Activated CD4-positive, alpha-beta T cell treated with anti-CD3 and anti-CD28 coated beads for 36 hours (primary cell): ENCODE measurements around the gene ARHGAP15. TPM values are rescaled to one million over a fixed set of nuclear protein-coding genes. Genes with fewer than 3 reads are reported as not detected.

Experiments
- ATAC-seq: fragments of 200-7000 bp; cut with Tn5 transposase; one replicate; pipeline ENCODE4 v1.10.0; 2021; ENCODE audit warnings: mild to moderate bottlenecking, moderate library complexity
- CTCF ChIA-PET: fragments of 350-600 bp; sonication (Branson Sonifier 250); formaldehyde crosslinking; loops from one replicate; lab custom pipeline; 2021; ENCODE audit warnings: antibody characterized with exemption; lab: Charles Lee
- POLR2A ChIA-PET: fragments of 350-600 bp; sonication (Branson Sonifier 250); formaldehyde crosslinking; loops from one replicate; lab custom pipeline; 2021; ENCODE audit warnings: antibody characterized with exemption, inconsistent platforms; lab: Charles Lee
- DNase-seq: peaks from one replicate; pipeline ENCODE4 v3.0.0-alpha.2; 2020
- H3K27ac Mint-ChIP-seq: one replicate; pipeline ENCODE4 v1.8.0; 2021; ENCODE audit warnings: mixed read lengths
- H3K27me3 Mint-ChIP-seq: one replicate; pipeline ENCODE4 v1.8.0; 2021; ENCODE audit warnings: mixed read lengths
- H3K36me3 Mint-ChIP-seq: one replicate; pipeline ENCODE4 v1.8.0; 2021; ENCODE audit warnings: low read depth, mixed read lengths
- H3K4me1 Mint-ChIP-seq: one replicate; pipeline ENCODE4 v1.8.0; 2021; ENCODE audit warnings: mixed read lengths
- H3K4me3 Mint-ChIP-seq: one replicate; pipeline ENCODE4 v1.8.0; 2021; ENCODE audit warnings: mild to moderate bottlenecking, moderate library complexity, mixed read lengths
- H3K9me3 Mint-ChIP-seq: one replicate; pipeline ENCODE4 v1.8.0; 2021; ENCODE audit warnings: low read depth, mixed read lengths
- intact Hi-C, 2 experiments: fragments of 100-400 bp; cut with DNase I in 1 of 2; cut with micrococcal nuclease in 1 of 2; formaldehyde crosslinking; loops; one replicate each; pipeline versions ENCODE4 v1.14.2 to v1.15.1; 2022 to 2024; cut with DNase I, micrococcal nuclease
- total RNA-seq, 2 experiments: library from RNA; stranded (reverse); gene quantifications; one replicate each; pipeline ENCODE4 v1.2.3, GENCODE V29; 2021

Gene ARHGAP15
- total RNA-seq, 2 experiments from 2014 or later, result 62.6 to 64.3 TPM

DNA sequence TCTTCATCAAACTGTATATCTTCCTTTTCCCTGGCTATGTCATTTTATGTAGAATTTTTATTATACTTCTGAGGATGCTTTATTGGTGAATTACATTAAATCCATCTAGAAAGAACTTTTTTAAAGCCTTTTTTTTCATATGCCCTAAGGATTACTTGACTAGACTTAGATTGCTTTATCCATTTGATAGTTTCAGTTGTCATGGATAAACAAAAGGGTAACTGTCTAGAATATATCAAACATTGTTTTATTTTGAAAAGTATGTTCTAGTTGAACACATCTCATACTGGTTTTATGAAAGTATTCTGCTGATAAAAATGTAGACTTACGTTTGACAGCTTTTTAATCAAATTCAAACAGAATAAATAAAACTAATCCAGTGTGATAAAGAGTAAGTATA, 639.8 kb downstream of the ARHGAP15 start:
- ChIA-PET POLR2A (no interaction called here), CTCF (no interaction called here)
- Mint-ChIP-seq H3K36me3 (peaks cover 23% of the 10 kb centered on the region), H3K27ac (no peak overlapping the region), H3K27me3 (no peaks in the 10 kb centered on the region), H3K4me1 (no peaks in the 10 kb centered on the region), H3K4me3 (no peak overlapping the region), H3K9me3 (no peaks in the 10 kb centered on the region)
- DNase-seq, result no peak
- intact Hi-C loops, result no loop called here
- ATAC-seq, result no peak

DNA sequence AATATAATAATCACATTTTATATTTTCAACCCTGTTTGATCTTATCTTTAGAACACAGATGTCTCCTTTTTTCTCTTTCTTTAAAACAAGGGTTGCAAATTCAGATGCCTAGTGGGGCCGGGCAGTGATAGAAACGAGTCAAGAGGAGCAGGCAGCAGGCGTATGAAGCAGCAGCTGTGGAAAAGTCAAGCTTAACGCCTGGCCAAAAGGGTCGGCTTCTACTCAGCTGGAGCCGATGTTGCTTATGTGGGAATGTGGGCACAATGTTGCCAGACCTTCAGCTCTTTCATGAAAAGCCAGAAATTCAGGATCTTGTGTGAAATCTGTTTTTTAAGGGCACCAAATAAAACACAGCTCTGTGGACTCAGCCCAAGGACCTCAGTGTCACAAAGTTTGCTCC, 642.7 kb downstream of the ARHGAP15 start:
- Mint-ChIP-seq H3K27me3 (no peaks in the 10 kb centered on the region), H3K4me3 (no peak overlapping the region), H3K27ac (no peak overlapping the region), H3K9me3 (no peaks in the 10 kb centered on the region), H3K4me1 (no peaks in the 10 kb centered on the region), H3K36me3 (peaks cover 11% of the 10 kb centered on the region)
- POLR2A ChIA-PET, result no interaction called here
- DNase-seq, result no peak
- intact Hi-C loops, result no loop called here
- CTCF ChIA-PET, result interaction anchor here (0.5 to 1.4 kb wide), 2 partner anchors 10 to 167 kb away, joined by 3 to 4 read pairs; no protein-coding TSS in a partner anchor
- no peak for ATAC-seq

DNA sequence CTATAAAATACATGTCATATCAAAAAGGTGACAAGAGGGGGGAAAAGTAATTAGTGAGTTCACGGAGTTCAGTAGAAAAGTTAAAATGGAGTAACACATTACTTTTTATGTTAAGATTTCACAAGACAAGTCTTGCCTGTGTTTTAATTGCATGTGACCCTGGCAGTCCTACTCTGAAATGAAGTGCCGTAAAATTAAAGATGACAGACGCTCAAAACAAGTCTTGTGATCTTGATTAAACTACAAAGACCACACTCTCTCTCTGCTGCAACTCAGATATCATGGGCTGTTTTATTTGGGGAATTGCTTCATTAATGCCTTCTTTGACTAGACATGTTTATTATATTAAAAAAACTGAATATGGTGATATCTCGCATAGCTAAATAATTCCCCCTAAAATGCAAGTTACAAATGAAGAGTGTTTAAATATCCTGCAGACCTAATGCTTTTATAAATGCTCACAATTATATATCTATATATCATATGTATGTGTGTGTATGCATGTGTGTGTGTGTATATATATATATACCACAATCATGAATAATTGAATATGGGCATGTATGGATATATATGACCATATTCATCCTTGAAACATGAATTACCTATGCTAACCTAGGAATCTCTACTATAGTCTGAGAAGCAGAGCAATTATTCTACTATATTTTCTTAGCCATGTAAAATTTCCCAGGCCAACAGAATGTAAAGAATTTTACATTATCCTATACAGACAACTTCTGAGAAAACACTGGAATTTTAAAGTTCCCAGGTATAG, 647.5 kb downstream of the ARHGAP15 start:
- DNase-seq, result no peak

DNA sequence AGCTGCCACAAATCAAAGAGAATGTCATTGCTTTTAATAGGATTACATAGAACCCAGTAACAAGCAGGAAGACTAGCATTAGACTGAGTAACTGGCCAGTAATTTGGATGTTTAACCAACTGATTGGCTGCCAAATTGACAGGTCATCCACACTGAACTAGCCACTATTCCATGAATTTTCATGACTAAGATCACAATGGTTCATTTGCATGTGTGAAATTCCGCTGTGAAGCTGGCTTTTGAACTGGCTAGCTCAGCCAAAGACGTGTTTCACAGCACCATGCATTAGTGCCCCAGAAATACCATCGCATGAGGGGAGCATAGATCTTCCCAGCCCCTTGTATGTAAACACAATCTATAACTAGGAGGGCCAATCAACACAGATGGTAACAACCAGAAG, 649.8 kb downstream of the ARHGAP15 start:
- H3K4me3 Mint-ChIP-seq, result no peak overlapping the region
- H3K36me3 Mint-ChIP-seq, result no peaks in the 10 kb centered on the region
- ATAC-seq (no peak), DNase-seq (no peak)
- intact Hi-C loops, result no loop called here
- ChIA-PET CTCF (interaction anchor here (0.6 kb wide), 1 partner anchor 12 kb away, joined by 6 read pairs; no protein-coding TSS in a partner anchor), POLR2A (no interaction called here)
- H3K4me1 Mint-ChIP-seq, result no peaks in the 10 kb centered on the region
- H3K27me3 Mint-ChIP-seq, result no peaks in the 10 kb centered on the region
- no peak overlapping the region for H3K27ac Mint-ChIP-seq
- H3K9me3 Mint-ChIP-seq, result no peaks in the 10 kb centered on the region

More for the DNA sequence above, 647.5 kb downstream of the ARHGAP15 start:
- H3K4me3 Mint-ChIP-seq, result no peak overlapping the region
- no peak for ATAC-seq
- ChIA-PET POLR2A (no interaction called here), CTCF (no interaction called here)
- intact Hi-C loops, result no loop called here
- H3K27me3 Mint-ChIP-seq, result no peaks in the 10 kb centered on the region
- no peaks in the 10 kb centered on the region for H3K36me3 Mint-ChIP-seq
- H3K9me3 Mint-ChIP-seq, result no peaks in the 10 kb centered on the region
- H3K4me1 Mint-ChIP-seq, result no peaks in the 10 kb centered on the region
- H3K27ac Mint-ChIP-seq, result no peak overlapping the region

DNA sequence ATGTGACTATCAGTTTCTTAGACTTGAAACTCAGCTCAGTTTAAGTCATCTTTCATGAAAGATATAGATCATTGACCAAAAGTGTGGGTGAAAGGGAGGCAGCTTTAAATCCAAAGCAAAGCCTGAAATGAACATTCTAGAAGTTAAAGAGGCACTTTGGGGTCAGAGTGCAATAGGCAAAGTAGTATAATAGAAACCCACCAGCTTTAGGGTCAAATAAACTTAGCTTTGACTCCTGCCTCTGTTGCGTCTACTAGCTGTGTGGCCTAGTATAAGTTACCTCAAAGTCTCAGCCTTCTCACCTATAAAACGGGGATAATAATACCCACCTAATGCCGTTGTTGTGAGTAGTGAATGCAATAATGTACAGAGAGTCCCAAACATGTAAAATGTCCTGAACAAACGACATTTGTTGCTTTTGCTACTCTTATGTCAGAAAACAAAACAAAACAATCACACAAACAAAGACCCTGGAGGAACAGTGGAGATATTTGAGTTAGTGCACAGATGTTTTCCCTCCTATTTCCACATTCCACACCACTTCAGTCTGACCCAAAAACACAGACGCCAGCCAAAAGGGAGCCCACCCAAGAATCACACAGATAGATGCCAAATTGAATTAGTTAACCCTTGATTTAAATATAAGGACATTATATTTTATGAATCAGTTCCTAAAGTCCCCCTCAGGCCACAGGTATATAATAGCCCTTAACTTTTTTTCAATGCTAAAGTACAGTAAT, 657.0 kb downstream of the ARHGAP15 start:
- Mint-ChIP-seq H3K36me3 (no peaks in the 10 kb centered on the region), H3K27ac (no peak overlapping the region), H3K4me1 (no peaks in the 10 kb centered on the region), H3K27me3 (peaks cover 20% of the 10 kb centered on the region), H3K4me3 (no peak overlapping the region), H3K9me3 (no peaks in the 10 kb centered on the region)
- DNase-seq (no peak), ATAC-seq (no peak)
- POLR2A ChIA-PET, result no interaction called here
- intact Hi-C loops, result no loop called here
- CTCF ChIA-PET, result no interaction called here

DNA sequence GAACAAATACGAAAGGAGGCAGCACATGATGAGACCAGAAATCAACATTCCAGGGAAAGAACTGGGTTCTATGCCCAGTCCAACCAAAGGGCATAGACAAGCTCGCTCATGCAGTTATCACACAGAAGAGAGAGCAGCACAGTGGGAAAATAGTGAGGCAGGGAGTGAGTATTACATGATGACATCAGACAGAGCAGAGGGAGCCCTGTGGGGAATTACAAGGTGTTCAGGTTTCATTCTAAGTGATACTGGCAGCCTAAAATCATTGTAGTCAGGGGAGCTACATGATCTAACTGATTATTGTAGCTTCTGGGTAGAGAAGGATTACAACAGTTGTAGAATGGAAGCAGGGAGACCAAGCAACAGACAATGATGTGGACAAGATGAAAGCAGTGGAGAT, 658.5 kb downstream of the ARHGAP15 start:
- intact Hi-C loops, result no loop called here

DNA sequence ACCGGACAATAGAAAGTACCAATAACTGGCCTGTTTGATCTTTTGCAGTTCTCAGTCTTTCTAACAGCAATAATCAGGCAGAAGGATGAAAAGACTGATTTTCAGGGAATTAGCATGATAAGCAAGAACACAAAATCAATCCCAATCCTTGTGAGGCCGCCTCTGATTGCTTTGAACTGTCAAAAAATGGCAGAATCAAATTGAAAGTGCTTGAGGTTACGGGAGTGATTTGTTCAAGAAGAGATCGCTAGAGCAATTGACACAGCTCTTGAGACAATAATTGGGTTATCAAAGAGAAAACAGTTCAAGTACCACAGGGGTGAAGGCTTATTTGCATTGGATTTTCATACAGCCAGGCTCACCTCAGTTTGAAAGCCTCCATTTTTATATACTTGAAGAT, 663.4 kb downstream of the ARHGAP15 start:
- Mint-ChIP-seq H3K27me3 (peaks cover 20% of the 10 kb centered on the region), H3K4me1 (no peaks in the 10 kb centered on the region), H3K4me3 (no peak overlapping the region), H3K36me3 (no peaks in the 10 kb centered on the region), H3K9me3 (no peaks in the 10 kb centered on the region), H3K27ac (no peak overlapping the region)
- ATAC-seq, result no peak
- CTCF ChIA-PET, result no interaction called here
- intact Hi-C loops, result no loop called here
- POLR2A ChIA-PET, result no interaction called here
- DNase-seq, result no peak

More for the DNA sequence above, 658.5 kb downstream of the ARHGAP15 start:
- H3K9me3 Mint-ChIP-seq, result no peaks in the 10 kb centered on the region
- peaks cover 20% of the 10 kb centered on the region for H3K27me3 Mint-ChIP-seq
- no peak for DNase-seq
- H3K27ac Mint-ChIP-seq, result no peak overlapping the region
- H3K36me3 Mint-ChIP-seq, result no peaks in the 10 kb centered on the region
- ChIA-PET CTCF (interaction anchor here (0.6 kb wide), 1 partner anchor 273 kb away, joined by 3 read pairs; no protein-coding TSS in a partner anchor), POLR2A (no interaction called here)
- no peak overlapping the region for H3K4me3 Mint-ChIP-seq
- peak; percentile 53 for ATAC-seq
- H3K4me1 Mint-ChIP-seq, result no peaks in the 10 kb centered on the region

DNA sequence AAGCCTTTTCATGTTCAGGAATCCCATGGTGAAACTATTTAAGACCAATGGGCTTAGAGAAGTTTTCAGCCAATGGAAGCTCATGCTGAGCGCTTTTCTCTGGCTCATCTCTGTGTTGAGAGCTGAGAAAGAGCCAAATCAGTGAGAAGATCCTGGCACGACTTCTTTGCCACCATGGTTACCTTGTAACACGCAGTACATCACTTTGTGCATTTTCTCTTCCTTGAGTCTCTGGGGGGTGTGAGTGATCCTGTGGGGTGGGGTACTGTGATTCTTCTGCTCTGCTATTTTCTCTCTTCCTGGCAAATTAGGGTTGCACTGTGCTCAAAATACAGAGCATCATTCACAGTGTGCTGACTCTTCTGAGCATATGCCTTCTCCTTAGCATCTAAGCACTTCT, 664.2 kb downstream of the ARHGAP15 start:
- Mint-ChIP-seq H3K9me3 (no peaks in the 10 kb centered on the region), H3K4me1 (no peaks in the 10 kb centered on the region), H3K36me3 (no peaks in the 10 kb centered on the region), H3K27me3 (peaks cover 14% of the 10 kb centered on the region), H3K27ac (no peak overlapping the region), H3K4me3 (no peak overlapping the region)
- POLR2A ChIA-PET, result no interaction called here
- no peak for ATAC-seq
- no peak for DNase-seq
- CTCF ChIA-PET, result interaction anchor here (0.6 kb wide), 1 partner anchor 159 kb away, joined by 3 read pairs; no protein-coding TSS in a partner anchor
- intact Hi-C loops, result no loop called here

DNA sequence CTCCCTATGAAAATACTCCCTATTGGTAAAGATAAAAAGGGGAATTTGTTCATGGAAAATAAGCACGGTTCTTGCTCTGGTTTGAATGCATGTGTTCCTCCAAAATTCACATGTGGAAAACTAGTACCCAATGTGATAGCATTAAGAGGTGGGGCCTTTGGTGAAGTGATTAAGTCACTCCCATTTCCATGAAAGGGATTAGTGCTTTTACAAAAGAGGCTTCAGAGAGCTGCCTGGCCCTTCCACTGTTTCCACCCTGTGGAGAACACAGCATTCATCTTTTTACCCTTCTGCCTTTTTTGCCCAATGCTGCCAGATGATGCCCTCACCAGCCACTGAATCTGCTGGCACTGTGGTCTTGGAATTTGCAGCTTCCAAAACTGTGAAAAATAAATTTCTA, 666.8 kb downstream of the ARHGAP15 start:
- no peaks in the 10 kb centered on the region for H3K9me3 Mint-ChIP-seq
- H3K36me3 Mint-ChIP-seq, result no peaks in the 10 kb centered on the region
- intact Hi-C loops, result no loop called here
- no peaks in the 10 kb centered on the region for H3K4me1 Mint-ChIP-seq
- ChIA-PET POLR2A (no interaction called here), CTCF (interaction anchor here (0.9 kb wide), 1 partner anchor 749 kb away, joined by 3 read pairs; no protein-coding TSS in a partner anchor)
- ATAC-seq, result no peak
- H3K4me3 Mint-ChIP-seq, result no peak overlapping the region
- no peak overlapping the region for H3K27ac Mint-ChIP-seq
- H3K27me3 Mint-ChIP-seq, result no peaks in the 10 kb centered on the region
- no peak for DNase-seq

DNA sequence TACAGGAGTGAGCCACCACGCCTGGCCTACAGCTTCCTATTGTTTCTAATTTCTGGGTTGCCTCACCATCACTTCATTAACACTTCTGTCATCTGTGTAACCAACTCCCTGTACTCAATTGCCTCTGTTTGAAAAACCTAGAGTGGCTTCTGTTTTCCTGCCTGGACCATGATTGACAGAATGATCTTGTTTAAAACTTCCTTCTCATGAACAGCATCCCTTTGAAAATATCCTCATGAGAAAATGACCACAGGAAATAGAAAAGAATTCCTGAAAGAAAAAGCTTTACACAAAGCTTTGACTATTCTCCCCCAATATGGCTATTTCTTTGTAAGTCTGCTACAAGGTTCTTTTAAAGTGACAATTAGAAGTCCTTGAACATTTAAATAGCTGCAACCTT, 672.3 kb downstream of the ARHGAP15 start:
- DNase-seq (no peak), ATAC-seq (no peak)
- peaks cover 9% of the 10 kb centered on the region for H3K4me1 Mint-ChIP-seq
- H3K27me3 Mint-ChIP-seq, result peaks cover 2% of the 10 kb centered on the region
- POLR2A ChIA-PET, result no interaction called here
- no peak overlapping the region for H3K4me3 Mint-ChIP-seq
- intact Hi-C loops, result no loop called here
- H3K36me3 Mint-ChIP-seq, result no peaks in the 10 kb centered on the region
- H3K9me3 Mint-ChIP-seq, result no peaks in the 10 kb centered on the region
- CTCF ChIA-PET, result interaction anchor here (0.6 to 0.7 kb wide), 2 partner anchors 469 to 701 kb away, joined by 3 read pairs; no protein-coding TSS in a partner anchor
- no peak overlapping the region for H3K27ac Mint-ChIP-seq

DNA sequence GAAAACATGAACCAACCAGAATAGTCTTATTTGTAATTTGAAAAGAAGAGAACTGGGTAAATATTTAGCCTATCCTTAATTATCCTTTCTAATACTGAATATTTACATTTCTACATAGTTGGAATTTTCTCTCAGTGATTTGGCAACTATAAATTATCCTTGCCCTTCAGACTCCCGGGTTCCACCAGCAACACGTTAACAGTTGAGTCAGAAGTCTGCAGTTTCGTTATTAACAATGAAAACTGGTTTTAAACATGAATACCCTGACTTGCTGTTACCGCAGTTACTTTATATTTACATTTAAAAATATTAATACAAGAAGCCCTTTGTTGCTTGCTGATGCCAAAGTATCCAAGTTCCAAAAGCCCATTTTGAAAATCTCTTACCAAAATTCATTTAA, 673.0 kb downstream of the ARHGAP15 start:
- H3K4me3 Mint-ChIP-seq, result no peak overlapping the region
- no peaks in the 10 kb centered on the region for H3K36me3 Mint-ChIP-seq
- peaks cover 2% of the 10 kb centered on the region for H3K27me3 Mint-ChIP-seq
- intact Hi-C loops, result loop anchor here in 1 of 2 experiments (2.0 kb wide), 1 partner anchor 103 kb away; no protein-coding TSS in a partner anchor
- ATAC-seq (no peak), DNase-seq (no peak)
- CTCF ChIA-PET, result no interaction called here
- H3K4me1 Mint-ChIP-seq, result peaks cover 9% of the 10 kb centered on the region
- H3K9me3 Mint-ChIP-seq, result no peaks in the 10 kb centered on the region
- H3K27ac Mint-ChIP-seq, result no peak overlapping the region
- POLR2A ChIA-PET, result no interaction called here
